ENCODE measurements around the gene JAG2. TPM values are rescaled to one million over a fixed set of nuclear protein-coding genes. Genes with fewer than 3 reads are reported as not detected.

The JAG2 gene
- total and polyA plus RNA-seq, 10 donors, result 3.0 to 14.3 (median 6.4) TPM

GRCh38 chr14:105201156-105201924, 32.8 kb upstream of the JAG2 start:
- H3K36me3 ChIP-seq, result no peaks in the 10 kb centered on the region
- H3K4me1 ChIP-seq, result peaks cover 25 to 92% (median 62%) of the 10 kb centered on the region in 6 donors
- H3K9me3 ChIP-seq, result no peaks in the 10 kb centered on the region
- TF ChIP-seq POLR2A (IDR thresholded peaks at IDR 0.05) (no peak), POLR2AphosphoS5 (IDR thresholded peaks at IDR 0.05) (no peak)
- TF ChIP-seq, protein P1, sequence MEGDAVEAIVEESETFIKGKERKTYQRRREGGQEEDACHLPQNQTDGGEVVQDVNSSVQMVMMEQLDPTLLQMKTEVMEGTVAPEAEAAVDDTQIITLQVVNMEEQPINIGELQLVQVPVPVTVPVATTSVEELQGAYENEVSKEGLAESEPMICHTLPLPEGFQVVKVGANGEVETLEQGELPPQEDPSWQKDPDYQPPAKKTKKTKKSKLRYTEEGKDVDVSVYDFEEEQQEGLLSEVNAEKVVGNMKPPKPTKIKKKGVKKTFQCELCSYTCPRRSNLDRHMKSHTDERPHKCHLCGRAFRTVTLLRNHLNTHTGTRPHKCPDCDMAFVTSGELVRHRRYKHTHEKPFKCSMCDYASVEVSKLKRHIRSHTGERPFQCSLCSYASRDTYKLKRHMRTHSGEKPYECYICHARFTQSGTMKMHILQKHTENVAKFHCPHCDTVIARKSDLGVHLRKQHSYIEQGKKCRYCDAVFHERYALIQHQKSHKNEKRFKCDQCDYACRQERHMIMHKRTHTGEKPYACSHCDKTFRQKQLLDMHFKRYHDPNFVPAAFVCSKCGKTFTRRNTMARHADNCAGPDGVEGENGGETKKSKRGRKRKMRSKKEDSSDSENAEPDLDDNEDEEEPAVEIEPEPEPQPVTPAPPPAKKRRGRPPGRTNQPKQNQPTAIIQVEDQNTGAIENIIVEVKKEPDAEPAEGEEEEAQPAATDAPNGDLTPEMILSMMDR (IDR thresholded peaks at IDR 0.05 in 8 of 11, conservative IDR thresholded peaks at IDR 0.05 in 3 of 11), result no peak
- DNase-seq, result no peak
- intact Hi-C loops (cut with DNase I; ENCODE audit: low total_unique reads), result loop anchor here (5.0 kb wide), 1 partner anchor 151 kb away; no protein-coding TSS in a partner anchor
- peaks cover 0 to 84% (median 38%) of the 10 kb centered on the region in 7 donors for H3K27me3 ChIP-seq (replicated peaks in 1 of 7)
- H3K27ac ChIP-seq, result peak overlapping the region in 2 of 8 donors; percentile 16 to 26
- WGBS, 5 donors, result 38 to 49% (median 41%) methylated on average over 12 to 28 of the region's 28 CpGs
- H3K4me3 ChIP-seq, result peak overlapping the region in 1 of 8 donors; percentile 17

- intact Hi-C loops (cut with DNase I; ENCODE audit: low total_unique reads), result loop anchor here (5.0 kb wide), 1 partner anchor 152 kb away; no protein-coding TSS in a partner anchor
- Histone ChIP-seq H3K4me1 (peaks cover 32 to 97% (median 69%) of the 10 kb centered on the region in 6 donors), H3K4me3 (no peak overlapping the region), H3K36me3 (no peaks in the 10 kb centered on the region), H3K9me3 (no peaks in the 10 kb centered on the region), H3K27me3 (replicated peaks in 1 of 7) (peaks cover 0 to 91% (median 45%) of the 10 kb centered on the region in 7 donors), H3K27ac (no peak overlapping the region)
- 76 to 88% (median 81%) methylated on average over 15 to 16 of the region's 16 CpGs for WGBS, 5 donors
- TF ChIP-seq, protein P1 (IDR thresholded peaks at IDR 0.05 in 8 of 11, conservative IDR thresholded peaks at IDR 0.05 in 3 of 11), result no peak
- TF ChIP-seq POLR2AphosphoS5 (IDR thresholded peaks at IDR 0.05) (no peak), POLR2A (IDR thresholded peaks at IDR 0.05) (no peak)
- DNase-seq, result no peak
Observed at GRCh38 chr14:105200641-105201040, 32.1 kb upstream of the JAG2 start.

GRCh38 chr14:105200074-105200473, 31.5 kb upstream of the JAG2 start:
- peaks cover 0 to 97% (median 49%) of the 10 kb centered on the region in 7 donors for H3K27me3 ChIP-seq (replicated peaks in 1 of 7)
- no peak for DNase-seq
- H3K4me3 ChIP-seq, result no peak overlapping the region
- no peak overlapping the region for H3K27ac ChIP-seq
- TF ChIP-seq, protein P1 (IDR thresholded peaks at IDR 0.05 in 8 of 11, conservative IDR thresholded peaks at IDR 0.05 in 3 of 11), result no peak
- TF ChIP-seq POLR2A (IDR thresholded peaks at IDR 0.05) (no peak), POLR2AphosphoS5 (IDR thresholded peaks at IDR 0.05) (no peak)
- H3K36me3 ChIP-seq, result no peaks in the 10 kb centered on the region
- H3K4me1 ChIP-seq, result peaks cover 33 to 97% (median 71%) of the 10 kb centered on the region in 6 donors
- intact Hi-C loops (cut with DNase I; ENCODE audit: low total_unique reads), result loop anchor here (5.0 kb wide), 1 partner anchor 152 kb away; no protein-coding TSS in a partner anchor
- H3K9me3 ChIP-seq, result no peaks in the 10 kb centered on the region
- whole genome bisulfite sequencing, 5 donors, result 80 to 87% (median 83%) methylated on average over 3 to 10 of the region's 10 CpGs

DNA sequence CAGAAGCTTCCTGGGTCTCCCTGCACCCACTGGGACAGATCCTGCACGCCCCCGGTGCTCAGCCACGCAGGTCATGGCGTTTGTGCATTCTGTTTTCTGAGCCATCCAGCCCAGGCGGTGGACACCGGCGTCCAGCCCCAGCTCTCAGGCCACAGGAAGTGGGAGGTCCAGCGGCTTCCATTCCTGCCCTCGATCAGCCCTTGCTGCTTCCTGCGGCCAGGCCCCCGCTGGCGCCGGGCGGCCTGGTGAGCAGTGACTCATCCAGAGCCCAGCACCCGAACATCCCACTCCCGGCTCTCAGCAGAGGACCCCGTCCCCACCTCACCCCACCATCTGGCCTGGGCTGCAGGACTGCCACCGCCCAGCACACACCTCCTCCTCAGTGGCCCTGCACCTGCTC, 30.5 kb upstream of the JAG2 start:
- no peak for DNase-seq
- Histone ChIP-seq H3K9me3 (no peaks in the 10 kb centered on the region), H3K27ac (peak overlapping the region in 3 of 8 donors; percentile 36 to 50 (median 38)), H3K36me3 (no peaks in the 10 kb centered on the region), H3K4me3 (no peak overlapping the region), H3K4me1 (peaks cover 27 to 97% (median 69%) of the 10 kb centered on the region in 6 donors), H3K27me3 (replicated peaks in 1 of 7) (peaks cover 0 to 99% (median 56%) of the 10 kb centered on the region in 7 donors)
- peak; percentile 52 to 83 (median 76) for TF ChIP-seq POLR2AphosphoS5 (IDR thresholded peaks at IDR 0.05)
- no peak for TF ChIP-seq POLR2A (IDR thresholded peaks at IDR 0.05)
- TF ChIP-seq, protein P1 (IDR thresholded peaks at IDR 0.05 in 8 of 11, conservative IDR thresholded peaks at IDR 0.05 in 3 of 11), result no peak
- intact Hi-C loops (cut with DNase I; ENCODE audit: low total_unique reads), result no loop called here
- 21 to 51% (median 34%) methylated on average over 13 to 18 of the region's 18 CpGs for WGBS, 5 donors

All from spleen (tissue), 11 donors.